Testis (tissue), 3 donors: Measurements from ENCODE around the gene LYAR. TPM values are rescaled to one million over a fixed set of nuclear protein-coding genes. Genes with fewer than 3 reads are reported as not detected.
"Not testable (repeated sequence)": the region's sequence is repeated elsewhere in the genome, so short reads cannot be mapped to it uniquely, and the experiment has no call there.

Experiments
- DNase-seq: peaks from one replicate; pipeline ENCODE4 v3.0.0-alpha.2; 2019
- H3K27ac ChIP-seq, 2 donors: fragments of 200-600 bp; sonication (generic); one replicate each; pipeline ENCODE4 v1.5.1; 2019
- H3K27me3 ChIP-seq: fragments of 200-600 bp; sonication (generic); one replicate; pipeline ENCODE4 v1.5.1; 2019
- H3K36me3 ChIP-seq: fragments of 200-600 bp; sonication (generic); one replicate; pipeline ENCODE4 v1.5.1; 2017; ENCODE audit warnings: low read depth; ENCODE audit errors: missing control alignments
- H3K4me1 ChIP-seq: fragments of 200-600 bp; sonication (generic); one replicate; pipeline ENCODE4 v1.5.1; 2019
- H3K4me3 ChIP-seq, 2 donors: fragments of 200-600 bp; sonication (generic); one replicate each; pipeline ENCODE4 v1.5.1; 2017 to 2019
- H3K9me3 ChIP-seq: fragments of 200-600 bp; sonication (generic); one replicate; pipeline ENCODE4 v1.5.1; 2017
- POLR2A ChIP-seq: fragments of 450-650 bp; IDR thresholded peaks from one replicate; pipeline ENCODE4 v1.6.1; 2017; ENCODE audit warnings: antibody characterized with exemption, mild to moderate bottlenecking, moderate library complexity
- WGBS, 2 donors: methylation state at CpG; one replicate each; pipeline ENCODE4 v1.1.5; 2018; 5-methylcytosine and 5-hydroxymethylcytosine counted together
- intact Hi-C: fragments of 100-400 bp; cut with DNase I; formaldehyde crosslinking; loops from one replicate; pipeline ENCODE4 v1.15.1; 2023; ENCODE audit warnings: low total_unique reads
- polyA plus RNA-seq: library from polyadenylated mRNA; stranded (reverse); fragments of 350-450 nt; fragmentation: Illumina TruSeq; extraction: RNeasy Lipid Tissue Mini Kit (QIAGEN cat#74804); gene quantifications from one replicate; pipeline ENCODE4 v1.2.3, GENCODE V29; 2014; ENCODE audit warnings: low read depth, low replicate concordance; ENCODE audit not compliant: insufficient read depth
- total RNA-seq, 2 donors: library from RNA; depleted of rRNA; stranded (reverse); fragments of >200 nt; gene quantifications; one replicate each; pipeline ENCODE4 v1.2.3, GENCODE V29; 2016
- TF ChIP-seq, protein P1 (sequence below), 3 experiments: fragments of 450-650 bp in 2 of 3; fragments of 200-600 bp in 1 of 3; sonication (generic) in 1 of 3; IDR thresholded peaks; one replicate each; pipeline ENCODE4 v1.5.1; 2016 to 2019; ENCODE audit warnings: antibody characterized with exemption in 3 of 3, mild to moderate bottlenecking in 2 of 3, moderate library complexity in 1 of 3

The LYAR gene
- total and polyA plus RNA-seq, 3 donors from 2014 or later = 53.8 to 132 (median 63.2) TPM

DNA sequence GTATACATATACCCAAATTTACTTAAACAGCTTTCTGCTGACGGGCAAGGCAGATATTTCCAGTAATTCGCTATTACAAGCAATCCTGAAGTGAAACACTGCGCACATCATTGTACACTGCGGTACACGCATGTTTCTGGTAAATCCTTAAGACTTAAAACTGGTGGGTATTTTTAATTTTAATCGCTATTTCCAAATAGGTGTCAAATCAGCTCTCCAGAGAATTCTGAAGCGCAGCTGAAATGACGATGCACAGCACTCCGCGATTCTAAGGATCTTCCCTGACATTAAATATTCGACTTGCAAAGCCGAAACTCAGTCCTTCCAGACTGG is 42.3 kb downstream of the LYAR start:
- 0 to 1% methylated on average over 12 of the region's 12 CpGs for WGBS, 2 donors
- no peak for DNase-seq
- Histone ChIP-seq H3K9me3 (no peaks in the 10 kb centered on the region), H3K36me3 (no peaks in the 10 kb centered on the region), H3K4me1 (peaks cover 6% of the 10 kb centered on the region), H3K27ac (peak overlapping the region; percentile 85 to 90), H3K27me3 (no peaks in the 10 kb centered on the region), H3K4me3 (peak overlapping the region; percentile 64 to 98)
- TF ChIP-seq POLR2A = no peak
- TF ChIP-seq, protein P1, sequence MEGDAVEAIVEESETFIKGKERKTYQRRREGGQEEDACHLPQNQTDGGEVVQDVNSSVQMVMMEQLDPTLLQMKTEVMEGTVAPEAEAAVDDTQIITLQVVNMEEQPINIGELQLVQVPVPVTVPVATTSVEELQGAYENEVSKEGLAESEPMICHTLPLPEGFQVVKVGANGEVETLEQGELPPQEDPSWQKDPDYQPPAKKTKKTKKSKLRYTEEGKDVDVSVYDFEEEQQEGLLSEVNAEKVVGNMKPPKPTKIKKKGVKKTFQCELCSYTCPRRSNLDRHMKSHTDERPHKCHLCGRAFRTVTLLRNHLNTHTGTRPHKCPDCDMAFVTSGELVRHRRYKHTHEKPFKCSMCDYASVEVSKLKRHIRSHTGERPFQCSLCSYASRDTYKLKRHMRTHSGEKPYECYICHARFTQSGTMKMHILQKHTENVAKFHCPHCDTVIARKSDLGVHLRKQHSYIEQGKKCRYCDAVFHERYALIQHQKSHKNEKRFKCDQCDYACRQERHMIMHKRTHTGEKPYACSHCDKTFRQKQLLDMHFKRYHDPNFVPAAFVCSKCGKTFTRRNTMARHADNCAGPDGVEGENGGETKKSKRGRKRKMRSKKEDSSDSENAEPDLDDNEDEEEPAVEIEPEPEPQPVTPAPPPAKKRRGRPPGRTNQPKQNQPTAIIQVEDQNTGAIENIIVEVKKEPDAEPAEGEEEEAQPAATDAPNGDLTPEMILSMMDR (IDR thresholded peaks at IDR 0.05) = no peak
- intact Hi-C loops = no loop called here

DNA sequence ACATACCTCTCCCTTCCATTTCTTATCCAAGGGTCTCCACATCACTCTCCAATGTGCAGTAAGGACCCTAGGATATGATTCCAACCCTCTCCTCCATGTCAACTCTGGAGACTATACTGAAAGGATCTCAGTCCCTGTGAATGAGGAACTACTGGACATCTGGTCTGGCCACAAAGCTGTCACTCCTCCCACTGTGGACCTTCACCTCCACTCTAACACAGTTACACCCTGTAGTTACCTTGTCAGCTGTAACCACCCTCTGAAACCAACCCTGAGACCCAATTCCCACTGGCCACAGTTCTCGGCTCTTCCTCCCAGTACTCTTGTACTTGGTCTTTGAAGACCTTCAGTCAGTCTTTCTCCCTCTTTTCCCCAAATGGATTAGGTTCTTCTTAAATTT is 44.8 kb downstream of the LYAR start:
- H3K9me3 ChIP-seq = no peaks in the 10 kb centered on the region
- peaks cover 6% of the 10 kb centered on the region for H3K4me1 ChIP-seq
- H3K4me3 ChIP-seq = no peak overlapping the region
- no peak for DNase-seq
- no peaks in the 10 kb centered on the region for H3K27me3 ChIP-seq
- 92 to 100% methylated on average over 1 of the region's 1 CpG for WGBS, 2 donors
- no peak overlapping the region for H3K27ac ChIP-seq
- intact Hi-C loops = no loop called here
- H3K36me3 ChIP-seq = no peaks in the 10 kb centered on the region
- TF ChIP-seq, protein P1 (IDR thresholded peaks at IDR 0.05) = no peak
- no peak for TF ChIP-seq POLR2A

DNA sequence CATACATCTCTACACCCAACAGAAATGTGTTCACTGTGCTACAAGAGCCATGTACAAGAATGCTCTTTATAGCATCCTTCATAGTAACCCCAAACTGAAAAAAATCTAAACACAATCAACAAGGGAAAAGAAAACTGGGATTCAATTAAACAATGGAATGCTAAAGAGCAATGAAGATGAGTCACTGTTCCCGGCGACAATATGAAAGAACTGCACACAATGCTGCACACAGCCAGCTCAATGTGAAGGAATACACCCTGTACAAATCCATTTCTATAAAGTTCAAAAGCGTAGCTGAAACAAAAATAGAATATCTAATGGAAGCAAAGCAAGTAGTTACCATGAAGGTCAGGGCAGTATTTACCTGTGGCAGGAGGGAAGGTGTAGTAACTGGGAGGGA is 50.4 kb downstream of the LYAR start:
- H3K9me3 ChIP-seq, H3K27me3 ChIP-seq, H3K36me3 ChIP-seq, H3K27ac ChIP-seq, H3K4me1 ChIP-seq, intact Hi-C loops, H3K4me3 ChIP-seq, DNase-seq: not testable (repeated sequence)
- 90 to 96% methylated on average over 3 of the region's 3 CpGs for WGBS, 2 donors

DNA sequence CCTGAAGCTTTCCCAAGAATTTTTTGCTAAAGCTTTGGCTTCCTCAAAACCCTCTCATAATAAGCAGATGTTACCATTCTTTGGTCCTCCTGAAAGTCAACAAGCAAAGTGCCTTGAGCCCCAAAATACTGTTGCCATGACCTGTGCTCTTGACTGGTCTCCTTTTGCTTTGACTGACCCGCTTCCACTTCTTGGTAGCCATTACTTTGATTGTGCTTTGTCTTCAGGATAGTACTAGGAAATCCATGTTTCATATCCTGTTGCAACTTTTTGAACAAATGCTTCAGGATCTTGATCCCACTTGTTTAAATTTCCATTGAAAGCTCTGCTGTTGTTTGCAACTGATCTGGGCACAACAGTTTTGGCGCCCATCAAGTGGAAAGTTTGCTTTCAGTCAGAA is 56.3 kb downstream of the LYAR start:
- intact Hi-C loops = no loop called here
- Histone ChIP-seq H3K27ac (no peak overlapping the region), H3K4me3 (no peak overlapping the region), H3K27me3 (no peaks in the 10 kb centered on the region), H3K36me3 (no peaks in the 10 kb centered on the region), H3K9me3 (no peaks in the 10 kb centered on the region), H3K4me1 (no peaks in the 10 kb centered on the region)
- no peak for DNase-seq
- TF ChIP-seq, protein P1 (IDR thresholded peaks at IDR 0.05) = no peak
- no peak for TF ChIP-seq POLR2A
- 95 to 100% methylated on average over 2 of the region's 2 CpGs for WGBS, 2 donors

DNA sequence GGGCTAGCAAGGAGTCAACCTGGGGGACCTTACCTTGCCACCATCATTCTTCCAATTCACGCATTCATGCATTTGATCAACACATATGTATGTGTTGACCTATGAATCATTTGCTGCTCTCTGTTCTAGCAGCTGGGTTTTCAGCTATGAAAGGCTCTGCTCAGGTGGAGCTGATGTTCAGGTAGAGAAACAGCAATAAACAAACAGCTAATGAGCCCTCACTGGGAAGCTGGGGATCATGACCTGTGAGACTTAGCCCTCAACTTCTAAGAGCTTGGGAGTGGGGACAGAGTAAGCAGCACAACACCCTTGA is 61.6 kb downstream of the LYAR start:
- H3K4me1 ChIP-seq = no peaks in the 10 kb centered on the region
- H3K9me3 ChIP-seq = no peaks in the 10 kb centered on the region
- no peaks in the 10 kb centered on the region for H3K27me3 ChIP-seq
- no peaks in the 10 kb centered on the region for H3K36me3 ChIP-seq
- no peak overlapping the region for H3K4me3 ChIP-seq
- no peak overlapping the region for H3K27ac ChIP-seq
- 50 to 61% methylated on average over 1 of the region's 1 CpG for WGBS, 2 donors
- DNase-seq = no peak
- intact Hi-C loops = no loop called here
- TF ChIP-seq POLR2A = no peak
- TF ChIP-seq, protein P1 (IDR thresholded peaks at IDR 0.05) = no peak
